ENCODE results near the gene USP49. TPM values are rescaled to one million over a fixed set of nuclear protein-coding genes. Genes with fewer than 3 reads are reported as not detected.
A peak's percentile ranks its signal among the peaks of the same experiment; 100 is the strongest.
"Not testable (repeated sequence)": the region's sequence is repeated elsewhere in the genome, so short reads cannot be mapped to it uniquely, and the experiment has no call there.

Gene USP49
- 1 to 10 TPM in 5 of 6 donors, under 1 TPM in 1; 0.98 to 2.4 (median 1.4) TPM for total RNA-seq
- polyA plus RNA-seq: 1 to 10 TPM; 1.5 TPM

DNA sequence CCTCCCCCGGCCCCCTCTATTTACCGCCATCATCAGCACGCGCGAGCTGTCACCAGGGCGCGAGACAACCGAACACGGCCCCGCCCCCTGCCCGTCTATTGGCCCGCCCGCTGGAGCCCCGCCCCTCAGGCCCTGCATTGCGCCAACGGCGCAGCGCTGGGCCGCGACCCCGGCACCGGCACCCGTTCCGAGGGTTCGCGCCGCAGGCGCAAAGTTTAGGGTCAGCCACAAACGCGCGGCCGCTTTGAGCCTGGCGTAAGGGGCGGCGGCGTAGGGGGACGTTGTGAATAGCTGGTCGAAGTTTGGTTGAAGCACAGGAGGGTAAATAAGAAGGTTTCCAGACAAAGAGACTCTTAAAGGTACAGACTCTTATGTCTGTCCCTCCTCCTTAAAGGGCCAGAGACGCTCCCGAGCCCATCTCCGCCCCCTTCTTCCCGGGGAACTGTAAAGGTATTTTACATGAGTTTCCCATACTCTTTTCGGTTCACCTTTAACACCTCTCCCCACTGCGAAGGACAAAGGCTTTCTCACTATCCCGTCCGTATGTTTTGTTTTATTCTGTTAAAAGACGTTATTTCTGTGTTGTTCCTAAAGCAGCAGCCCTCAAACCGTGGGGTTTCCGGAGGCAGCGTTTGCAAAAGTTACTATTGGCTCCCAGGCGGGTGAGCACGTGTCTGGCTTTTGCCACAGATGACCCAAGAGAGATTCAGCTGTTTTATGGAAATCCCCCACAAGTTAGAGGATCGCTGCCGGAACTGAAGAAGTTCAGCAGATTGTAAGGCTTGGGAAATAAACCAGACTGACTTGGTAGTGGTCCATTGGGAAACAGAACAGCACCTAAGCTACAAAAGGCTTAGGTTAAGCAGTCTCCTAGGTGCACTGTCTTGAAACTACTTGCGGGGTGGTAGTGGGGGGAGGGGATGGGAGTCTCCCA is at the start of gene USP49:
USP49 (minus strand) TSS at position 76 of the 934 bp plus-strand sequence. CDS start 88,392 bp downstream, outside the sequence.
- TF ChIP-seq, protein P1, sequence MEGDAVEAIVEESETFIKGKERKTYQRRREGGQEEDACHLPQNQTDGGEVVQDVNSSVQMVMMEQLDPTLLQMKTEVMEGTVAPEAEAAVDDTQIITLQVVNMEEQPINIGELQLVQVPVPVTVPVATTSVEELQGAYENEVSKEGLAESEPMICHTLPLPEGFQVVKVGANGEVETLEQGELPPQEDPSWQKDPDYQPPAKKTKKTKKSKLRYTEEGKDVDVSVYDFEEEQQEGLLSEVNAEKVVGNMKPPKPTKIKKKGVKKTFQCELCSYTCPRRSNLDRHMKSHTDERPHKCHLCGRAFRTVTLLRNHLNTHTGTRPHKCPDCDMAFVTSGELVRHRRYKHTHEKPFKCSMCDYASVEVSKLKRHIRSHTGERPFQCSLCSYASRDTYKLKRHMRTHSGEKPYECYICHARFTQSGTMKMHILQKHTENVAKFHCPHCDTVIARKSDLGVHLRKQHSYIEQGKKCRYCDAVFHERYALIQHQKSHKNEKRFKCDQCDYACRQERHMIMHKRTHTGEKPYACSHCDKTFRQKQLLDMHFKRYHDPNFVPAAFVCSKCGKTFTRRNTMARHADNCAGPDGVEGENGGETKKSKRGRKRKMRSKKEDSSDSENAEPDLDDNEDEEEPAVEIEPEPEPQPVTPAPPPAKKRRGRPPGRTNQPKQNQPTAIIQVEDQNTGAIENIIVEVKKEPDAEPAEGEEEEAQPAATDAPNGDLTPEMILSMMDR (IDR thresholded peaks at IDR 0.05): no peak
- peak; percentile 97 to 99 (median 98) for ATAC-seq
- DNase-seq: peak; percentile 82 to 93 (median 87)
- Histone ChIP-seq H3K36me3 (no peaks in the 10 kb centered on the region), H3K27ac (peak within 1 kb of the TSS in 3 of 4 donors; percentile 27 to 80 (median 80)), H3K4me1 (peaks cover 0 to 9% (median 0%) of the 10 kb centered on the region in 3 donors), H3K9me3 (no peaks in the 10 kb centered on the region), H3K4me3 (peak within 1 kb of the TSS; percentile 34 to 82 (median 59)), H3K27me3 (no peaks in the 10 kb centered on the region)
- 1% methylated on average over 54 to 55 of the region's 55 CpGs for WGBS, 2 donors
- FAIRE-seq: no peak
- intact Hi-C loops (cut with DNase I): no loop called here

DNA sequence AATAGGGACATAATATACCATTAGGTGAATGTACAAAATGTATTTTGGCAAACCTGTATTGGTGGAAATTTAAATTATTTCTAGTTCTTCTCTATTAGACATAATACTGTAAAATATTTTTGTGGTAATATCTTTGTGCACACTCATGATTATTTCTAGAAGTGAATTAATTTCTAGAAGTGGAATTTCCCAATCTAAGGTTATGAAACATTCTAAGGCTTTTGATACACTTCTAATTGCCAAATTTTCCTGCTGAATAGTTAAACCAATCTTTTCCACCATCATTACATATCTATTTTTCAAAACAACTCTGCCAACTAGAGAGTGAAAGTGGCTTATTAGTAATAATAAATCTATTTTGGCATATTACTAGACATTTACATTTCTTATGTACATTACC is 48.3 kb upstream of the USP49 start:
- H3K9me3 ChIP-seq: no peaks in the 10 kb centered on the region
- no peak overlapping the region for H3K27ac ChIP-seq
- no peaks in the 10 kb centered on the region for H3K27me3 ChIP-seq
- no peak overlapping the region for H3K4me3 ChIP-seq
- ATAC-seq: no peak
- no peak for DNase-seq
- no peak for FAIRE-seq
- TF ChIP-seq, protein P1 (IDR thresholded peaks at IDR 0.05): no peak
- intact Hi-C loops (cut with DNase I): no loop called here
- peaks cover 0 to 9% (median 0%) of the 10 kb centered on the region in 3 donors for H3K4me1 ChIP-seq
- H3K36me3 ChIP-seq: no peaks in the 10 kb centered on the region

DNA sequence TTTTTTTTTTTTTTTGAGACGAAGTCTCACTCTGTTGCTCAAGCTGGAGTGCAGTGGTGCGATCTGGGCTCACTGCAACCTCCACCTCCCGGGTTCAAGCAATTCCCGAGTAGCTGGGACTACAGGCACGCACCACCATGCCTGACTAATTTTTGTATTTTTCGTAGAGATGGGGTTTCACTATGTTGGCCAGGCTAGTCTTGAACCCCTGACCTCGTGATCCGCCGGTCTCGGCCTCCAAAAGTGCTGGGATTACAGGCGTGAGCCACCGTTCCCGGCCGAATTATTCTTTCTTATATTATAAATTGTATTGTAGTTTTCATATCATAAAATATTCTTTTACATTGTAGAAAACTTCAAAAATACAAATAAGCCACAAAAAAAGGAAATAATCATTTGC is 47.7 kb upstream of the USP49 start:
- WGBS, 2 donors: 88 to 91% methylated on average over 14 of the region's 14 CpGs
- H3K27ac ChIP-seq; H3K9me3 ChIP-seq; ATAC-seq; H3K36me3 ChIP-seq; H3K27me3 ChIP-seq; H3K4me1 ChIP-seq; H3K4me3 ChIP-seq; intact Hi-C loops (cut with DNase I); FAIRE-seq: not testable (repeated sequence)
- peak in 1 of 6 donors; percentile 21 for DNase-seq

DNA sequence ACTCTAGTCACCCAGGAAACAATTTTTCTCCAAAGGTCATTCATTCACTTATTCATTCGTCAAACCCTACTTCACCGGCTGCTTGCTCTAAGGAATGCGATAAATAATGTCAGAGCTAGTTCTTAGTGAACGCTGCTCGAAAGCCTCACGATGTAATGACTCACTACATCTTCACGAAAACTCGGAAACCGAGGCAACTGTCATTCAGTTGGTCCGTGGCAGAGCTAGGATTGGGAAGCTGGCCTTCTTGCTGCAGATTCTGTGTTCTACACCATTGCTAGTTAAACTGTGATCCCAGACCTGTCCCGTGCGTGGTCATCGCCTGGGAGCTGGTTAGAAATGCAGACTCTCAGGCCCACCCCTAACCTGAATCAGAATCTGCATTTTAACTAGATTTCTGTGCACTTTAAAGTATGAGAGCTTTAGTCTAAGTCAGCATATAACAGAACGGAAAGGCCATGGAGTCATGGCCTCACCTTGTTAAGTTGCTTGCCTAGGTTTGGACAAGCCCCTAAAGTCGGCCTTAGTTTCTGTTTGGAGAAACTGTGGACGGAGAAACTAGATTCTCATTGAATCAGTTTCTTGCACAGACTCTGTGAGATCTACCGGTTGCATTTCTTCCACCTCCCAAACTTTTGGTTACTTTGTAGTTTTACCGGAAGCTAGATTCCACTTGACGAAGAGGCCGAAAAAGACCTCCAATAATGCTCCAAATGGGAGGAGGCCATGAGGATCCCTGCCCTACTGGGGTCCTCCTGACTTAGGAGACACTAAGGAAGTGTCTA is 47.1 kb upstream of the USP49 start:
- intact Hi-C loops (cut with DNase I): no loop called here
- peaks cover 0 to 9% (median 0%) of the 10 kb centered on the region in 3 donors for H3K4me1 ChIP-seq

More for the DNA sequence above, 47.1 kb upstream of the USP49 start:
- Histone ChIP-seq H3K9me3 (no peaks in the 10 kb centered on the region), H3K4me3 (peak overlapping the region; percentile 69 to 93 (median 80)), H3K27me3 (no peaks in the 10 kb centered on the region), H3K27ac (peak overlapping the region in 3 of 4 donors; percentile 11 to 29 (median 27)), H3K36me3 (no peaks in the 10 kb centered on the region)
- FAIRE-seq: no peak
- TF ChIP-seq, protein P1 (IDR thresholded peaks at IDR 0.05): no peak
- ATAC-seq: peak; percentile 1 to 17 (median 8)
- DNase-seq: no peak
- 32% methylated on average over 20 of the region's 20 CpGs for WGBS, 2 donors

Measured in pancreas (tissue), 10 donors.